ENCODE data around the gene C19orf81. TPM values are rescaled to one million over a fixed set of nuclear protein-coding genes. Genes with fewer than 3 reads are reported as not detected.

C19orf81 gene
- total and polyA plus RNA-seq, 9 of the 15 experiments (the other 6 are each of a cell fraction or from before 2014, with no cell fraction given), result 2.5 to 42.9 (median 33.0) TPM; not detected in 4

DNA sequence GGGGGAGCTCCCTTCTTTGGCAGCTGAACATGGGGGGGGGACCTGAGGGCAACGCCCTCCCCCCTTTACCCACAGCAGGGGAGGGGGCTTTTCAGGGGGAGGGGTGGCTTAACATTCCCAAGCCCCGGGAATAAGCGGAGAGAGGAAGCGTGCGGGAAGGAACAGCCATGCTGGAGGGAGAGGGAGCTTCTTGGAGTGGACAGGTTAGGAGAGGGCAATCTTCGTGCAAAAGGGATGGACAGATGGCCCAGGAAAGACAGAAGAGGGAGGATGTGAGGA, 10.8 kb downstream of the C19orf81 start:
- intact Hi-C loops (cut with micrococcal nuclease), result no loop called here
- in situ Hi-C loops (cut with MboI), result no loop called here
- TF ChIP-seq ZKSCAN3 (CRISPR knock-in tag; IDR thresholded peaks at IDR 0.05) (no peak), POLR2AphosphoS2 (IDR thresholded peaks at IDR 0.05; ENCODE audit: low read length) (0 out of 2 replicates have a peak, but pooled peaks have one; percentile 36)
- Histone ChIP-seq H3K4me3 (no peak overlapping the region), H3K9me1 (ENCODE audit: control insufficient read depth, insufficient read depth, low read length) (no peaks in the 10 kb centered on the region), H3K27me3 (ENCODE audit: control insufficient read depth in 2 of 2, insufficient read depth in 2 of 2, low read length in 2 of 2) (no peaks in the 10 kb centered on the region), H3K9ac (ENCODE audit: insufficient read depth in 1 of 2, low read depth in 2 of 2, low read length in 2 of 2) (no peak overlapping the region; a peak in 1 of 4 replicates), H3K36me3 (ENCODE audit: control insufficient read depth, insufficient read depth, low read length) (no peaks in the 10 kb centered on the region), H2AFZ (ENCODE audit: low read depth, low read length) (no peak overlapping the region), H3K79me2 (ENCODE audit: control insufficient read depth, insufficient read depth, low read length) (peaks cover 14% of the 10 kb centered on the region; the same call in 2 of the 3 replicates), H4K20me1 (replicated peaks; ENCODE audit: control insufficient read depth, insufficient read depth, low read length) (peaks cover 3% of the 10 kb centered on the region; the same call in 1 of the 2 replicates), H3K9me3 (replicated peaks; ENCODE audit: control insufficient read depth, insufficient read depth, low read depth, low read length) (peaks cover 9% of the 10 kb centered on the region), H3K4me2 (ENCODE audit: insufficient read depth, low read length) (no peak overlapping the region), H3K27ac (ENCODE audit: extremely low read depth, low read depth, low read length) (no peak overlapping the region), H3K4me1 (replicated peaks in 1 of 2; ENCODE audit: control insufficient read depth in 2 of 2, insufficient read depth in 2 of 2, low read length in 2 of 2) (peaks cover 10 to 42% of the 10 kb centered on the region in 2 experiments)
- ChIA-PET CTCF (ENCODE audit: low intra/inter-chr PET ratio) (no interaction called here), POLR2A (interaction anchor here (0.5 to 0.8 kb wide), 2 partner anchors 10 to 149 kb away, joined by 3 read pairs; partner anchors contain the start of gene JOSD2)
- DNase-seq (ENCODE audit: extremely low read depth in 1 of 4, low spot score in 3 of 4) (no peak), ATAC-seq (no peak), FAIRE-seq (no peak)
- WGBS (ENCODE audit: insufficient coverage, low coverage, missing lambda C conversion rate), result 80% methylated on average over 1 of the region's 6 CpGs
- no TSS peak for BruUV-seq (replicated peaks)

DNA sequence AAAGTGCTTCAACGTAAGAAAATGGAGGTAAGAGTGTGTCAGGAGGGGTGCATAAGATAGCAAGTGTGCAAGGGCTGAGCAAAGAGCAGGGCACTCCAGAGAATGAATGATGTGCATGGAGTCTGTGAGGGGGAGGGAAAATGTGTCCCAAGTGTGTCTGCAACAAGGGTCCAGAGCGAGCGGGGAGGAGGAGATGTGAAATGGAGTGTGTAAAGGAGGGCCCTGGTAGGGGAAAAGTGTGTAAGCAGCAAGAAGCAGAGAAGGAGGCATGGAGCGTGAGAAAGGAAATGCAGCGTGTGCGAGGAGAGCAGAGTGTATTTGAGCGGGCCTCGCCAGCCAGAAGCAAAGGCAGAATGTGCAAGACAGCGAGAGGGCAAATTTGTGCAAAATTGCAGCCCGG, 11.8 kb downstream of the C19orf81 start:
- H3K4me2 ChIP-seq (ENCODE audit: insufficient read depth, low read length), result no peak overlapping the region
- H2AFZ ChIP-seq (ENCODE audit: low read depth, low read length), result no peak overlapping the region
- DNase-seq (ENCODE audit: extremely low read depth in 1 of 4, low spot score in 3 of 4) (no peak), ATAC-seq (no peak), FAIRE-seq (no peak)
- peaks cover 3% of the 10 kb centered on the region; the same call in 1 of the 2 replicates for H4K20me1 ChIP-seq (replicated peaks; ENCODE audit: control insufficient read depth, insufficient read depth, low read length)
- H3K9ac ChIP-seq (ENCODE audit: insufficient read depth in 1 of 2, low read depth in 2 of 2, low read length in 2 of 2), result no peak overlapping the region
- WGBS (ENCODE audit: insufficient coverage, low coverage, missing lambda C conversion rate), result 83% methylated on average over 10 of the region's 10 CpGs
- H3K27me3 ChIP-seq (ENCODE audit: control insufficient read depth in 2 of 2, insufficient read depth in 2 of 2, low read length in 2 of 2), result no peaks in the 10 kb centered on the region
- ChIA-PET POLR2A (interaction anchor here (1.0 kb wide), 1 partner anchor 9 kb away, joined by 3 read pairs; no protein-coding TSS in a partner anchor), CTCF (ENCODE audit: low intra/inter-chr PET ratio) (interaction anchor here (0.6 kb wide), 1 partner anchor 27 kb away, joined by 3 read pairs; no protein-coding TSS in a partner anchor)
- peaks cover 9% of the 10 kb centered on the region for H3K9me3 ChIP-seq (replicated peaks; ENCODE audit: control insufficient read depth, insufficient read depth, low read depth, low read length)
- H3K9me1 ChIP-seq (ENCODE audit: control insufficient read depth, insufficient read depth, low read length), result no peaks in the 10 kb centered on the region
- BruUV-seq (replicated peaks), result no TSS peak
- no peak overlapping the region for H3K4me3 ChIP-seq
- intact Hi-C loops (cut with micrococcal nuclease), result no loop called here
- H3K36me3 ChIP-seq (ENCODE audit: control insufficient read depth, insufficient read depth, low read length), result no peaks in the 10 kb centered on the region
- H3K4me1 ChIP-seq (replicated peaks in 1 of 2; ENCODE audit: control insufficient read depth in 2 of 2, insufficient read depth in 2 of 2, low read length in 2 of 2), result peaks cover 9 to 35% of the 10 kb centered on the region in 2 experiments; a peak in 4 of 5 replicates
- peaks cover 14% of the 10 kb centered on the region; the same call in 2 of the 3 replicates for H3K79me2 ChIP-seq (ENCODE audit: control insufficient read depth, insufficient read depth, low read length)
- in situ Hi-C loops (cut with MboI), result no loop called here
- no peak overlapping the region for H3K27ac ChIP-seq (ENCODE audit: extremely low read depth, low read depth, low read length)
- no peak for TF ChIP-seq CSDE1 (IDR thresholded peaks at IDR 0.05)
- TF ChIP-seq ZNF445 (CRISPR knock-in tag; IDR thresholded peaks at IDR 0.05; ENCODE audit: low read depth), result no peak
- no peak for TF ChIP-seq ZNF41 (CRISPR knock-in tag; conservative IDR thresholded peaks at IDR 0.05)
- TF ChIP-seq HMG20A (CRISPR knock-in tag; conservative IDR thresholded peaks at IDR 0.05), result no peak
- no peak for TF ChIP-seq EZH2 (IDR thresholded peaks at IDR 0.05; ENCODE audit: borderline replicate concordance, low read depth, low read length)
- TF ChIP-seq ZNF507 (tag; conservative IDR thresholded peaks at IDR 0.05), result no peak
- TF ChIP-seq ETV5 (CRISPR knock-in tag; IDR thresholded peaks at IDR 0.05; ENCODE audit: low read depth), result no peak
- peak; percentile 26; the same call in 1 of the 2 replicates for TF ChIP-seq ZBTB26 (CRISPR knock-in tag; IDR thresholded peaks at IDR 0.05)
- TF ChIP-seq ZNF583 (CRISPR knock-in tag; IDR thresholded peaks at IDR 0.05), result no peak
- TF ChIP-seq, protein P1, sequence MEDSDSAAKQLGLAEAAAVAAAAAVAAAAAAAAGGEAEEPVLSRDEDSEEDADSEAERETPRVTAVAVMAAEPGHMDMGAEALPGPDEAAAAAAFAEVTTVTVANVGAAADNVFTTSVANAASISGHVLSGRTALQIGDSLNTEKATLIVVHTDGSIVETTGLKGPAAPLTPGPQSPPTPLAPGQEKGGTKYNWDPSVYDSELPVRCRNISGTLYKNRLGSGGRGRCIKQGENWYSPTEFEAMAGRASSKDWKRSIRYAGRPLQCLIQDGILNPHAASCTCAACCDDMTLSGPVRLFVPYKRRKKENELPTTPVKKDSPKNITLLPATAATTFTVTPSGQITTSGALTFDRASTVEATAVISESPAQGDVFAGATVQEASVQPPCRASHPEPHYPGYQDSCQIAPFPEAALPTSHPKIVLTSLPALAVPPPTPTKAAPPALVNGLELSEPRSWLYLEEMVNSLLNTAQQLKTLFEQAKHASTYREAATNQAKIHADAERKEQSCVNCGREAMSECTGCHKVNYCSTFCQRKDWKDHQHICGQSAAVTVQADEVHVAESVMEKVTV (CRISPR knock-in tag; IDR thresholded peaks at IDR 0.05), result no peak

All from K562 (cell line).